Trophoblast cell (in vitro differentiated cells and primary cell): ENCODE measurements around the gene IL17REL.

Source experiments
- DNase-seq, 2 donors: peaks; one replicate each; pipeline ENCODE4 v3.0.0-alpha.2; 2016
- H2AFZ ChIP-seq: 2 replicates; pipeline ENCODE4 v1.6.1; 2013; ENCODE audit warnings: low read length, moderate library complexity, mild to moderate bottlenecking; ENCODE audit not compliant: insufficient read depth, poor library complexity
- H2AK5ac ChIP-seq: 2 replicates; pipeline ENCODE4 v1.6.1; 2013; ENCODE audit warnings: mild to moderate bottlenecking, low read length
- H2BK120ac ChIP-seq: 2 replicates; pipeline ENCODE4 v1.6.1; 2013; ENCODE audit warnings: low read length, mild to moderate bottlenecking, moderate library complexity; ENCODE audit not compliant: insufficient read depth, poor library complexity
- H2BK12ac ChIP-seq: 2 replicates; pipeline ENCODE4 v1.6.1; 2013; ENCODE audit warnings: mild to moderate bottlenecking, low read length, moderate library complexity
- H2BK5ac ChIP-seq: 2 replicates; pipeline ENCODE4 v1.6.1; 2013; ENCODE audit warnings: low read length, low read depth, moderate library complexity, mild to moderate bottlenecking; ENCODE audit not compliant: poor library complexity
- H3K14ac ChIP-seq: 2 replicates; pipeline ENCODE4 v1.6.1; 2013; ENCODE audit warnings: mild to moderate bottlenecking, low read length
- H3K18ac ChIP-seq: 2 replicates; pipeline ENCODE4 v1.6.1; 2013; ENCODE audit warnings: mild to moderate bottlenecking, low read length
- H3K23ac ChIP-seq: 2 replicates; pipeline ENCODE4 v1.6.1; 2013; ENCODE audit warnings: low read length
- H3K27ac ChIP-seq: 2 replicates; pipeline ENCODE4 v1.5.1; 2013; ENCODE audit warnings: low read depth, mild to moderate bottlenecking, inconsistent platforms, low read length, moderate library complexity
- H3K27me3 ChIP-seq: 2 replicates; pipeline ENCODE4 v1.6.1; 2013; ENCODE audit warnings: inconsistent platforms, mild to moderate bottlenecking, low read length, moderate library complexity; ENCODE audit not compliant: insufficient read depth
- H3K36me3 ChIP-seq, 2 experiments: 1 replicate in 1 of 2; 2 replicates in 1 of 2; pipeline ENCODE4 v1.6.1; 2013; ENCODE audit warnings: low read length in 2 of 2, mild to moderate bottlenecking in 2 of 2, moderate library complexity in 1 of 2; ENCODE audit not compliant: insufficient read depth in 2 of 2, control insufficient read depth in 1 of 2
- H3K4ac ChIP-seq: 2 replicates; pipeline ENCODE4 v1.6.1; 2013; ENCODE audit warnings: low read depth, mild to moderate bottlenecking, low read length, moderate library complexity
- H3K4me1 ChIP-seq, 2 experiments: 1 replicate in 1 of 2; 2 replicates in 1 of 2; pipeline ENCODE4 v1.6.1; 2013; ENCODE audit warnings: low read length in 2 of 2, mild to moderate bottlenecking in 2 of 2, moderate library complexity in 1 of 2; ENCODE audit not compliant: insufficient read depth in 2 of 2, control insufficient read depth in 1 of 2
- H3K4me2 ChIP-seq: 2 replicates; pipeline ENCODE4 v1.6.1; 2013; ENCODE audit warnings: inconsistent platforms, mild to moderate bottlenecking, low read length, moderate library complexity
- H3K4me3 ChIP-seq: 2 replicates; pipeline ENCODE4 v1.5.1; 2013; ENCODE audit warnings: mild to moderate bottlenecking, low read depth, low read length, inconsistent platforms
- H3K79me1 ChIP-seq: one replicate; pipeline ENCODE4 v1.6.1; 2013; ENCODE audit warnings: low read length
- H3K79me2 ChIP-seq: 2 replicates; pipeline ENCODE4 v1.6.1; 2013; ENCODE audit warnings: low read length, mild to moderate bottlenecking; ENCODE audit not compliant: control insufficient read depth, insufficient read depth, poor library complexity
- H3K9ac ChIP-seq: 2 replicates; pipeline ENCODE4 v1.6.1; 2013; ENCODE audit warnings: mild to moderate bottlenecking, low read length
- H3K9me3 ChIP-seq: 2 replicates; pipeline ENCODE4 v1.6.1; 2013; ENCODE audit warnings: low read depth, mild to moderate bottlenecking, control low read depth, inconsistent platforms, low read length; ENCODE audit not compliant: insufficient read depth
- H4K12ac ChIP-seq: 2 replicates; pipeline ENCODE4 v1.6.1; 2013; ENCODE audit warnings: low read depth, mild to moderate bottlenecking, low read length, moderate library complexity
- H4K8ac ChIP-seq: 2 replicates; pipeline ENCODE4 v1.6.1; 2013; ENCODE audit warnings: low read depth, mild to moderate bottlenecking, low read length, moderate library complexity
- H4K91ac ChIP-seq: one replicate; pipeline ENCODE4 v1.6.1; 2013; ENCODE audit warnings: low read depth, mild to moderate bottlenecking, low read length, moderate library complexity
- WGBS: extraction: QIAGEN DNeasy Blood & Tissue Kit; methylation state at CpG from one replicate; pipeline ENCODE4 v1.1.7; 2013; ENCODE audit warnings: missing lambda C conversion rate; ENCODE audit not compliant: insufficient read length, insufficient coverage; ENCODE audit errors: extremely low coverage; 5-methylcytosine and 5-hydroxymethylcytosine counted together

The IL17REL gene

DNA sequence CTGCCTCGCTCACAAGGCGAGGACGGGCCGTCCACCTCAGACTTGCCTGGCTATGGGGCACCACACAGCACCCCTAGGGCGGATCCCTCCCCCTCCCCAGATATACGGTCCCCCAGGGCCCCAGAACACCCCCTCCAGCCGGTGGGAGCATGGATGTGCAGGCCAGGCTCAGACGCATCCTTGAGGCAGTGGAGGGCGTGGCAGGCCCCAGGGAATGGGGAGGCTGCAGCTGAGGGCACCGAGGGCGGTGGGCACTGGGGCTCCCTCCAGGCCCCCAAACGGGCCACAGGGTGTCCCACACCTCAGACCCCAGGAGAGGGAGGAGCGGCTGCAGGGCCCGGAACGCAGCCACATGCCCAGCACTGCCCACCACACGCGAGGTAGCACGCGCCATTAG is 33.5 kb upstream of the IL17REL start:
- H3K18ac ChIP-seq = no peak overlapping the region
- no peak for DNase-seq
- no peak overlapping the region for H3K4me2 ChIP-seq
- H3K27me3 ChIP-seq = no peaks in the 10 kb centered on the region
- H4K12ac ChIP-seq = no peak overlapping the region
- no peak overlapping the region for H3K4ac ChIP-seq
- no peak overlapping the region for H3K27ac ChIP-seq
- H3K79me2 ChIP-seq = no peaks in the 10 kb centered on the region
- H3K23ac ChIP-seq = no peak overlapping the region
- H3K79me1 ChIP-seq = no peaks in the 10 kb centered on the region
- H3K9ac ChIP-seq = no peak overlapping the region
- no peak overlapping the region for H2BK12ac ChIP-seq
- H2BK5ac ChIP-seq = no peak overlapping the region
- H4K8ac ChIP-seq = no peak overlapping the region
- no peak overlapping the region for H4K91ac ChIP-seq
- no peak overlapping the region for H2BK120ac ChIP-seq
- H2AK5ac ChIP-seq = no peak overlapping the region
- no peak overlapping the region for H3K4me3 ChIP-seq
- no peak overlapping the region for H2AFZ ChIP-seq
- H3K4me1 ChIP-seq = no peaks in the 10 kb centered on the region
- no peak overlapping the region for H3K14ac ChIP-seq
- no CpG with 5 or more reads among the region's 19 CpGs for WGBS
- no peaks in the 10 kb centered on the region for H3K9me3 ChIP-seq
- H3K36me3 ChIP-seq = no peaks in the 10 kb centered on the region

DNA sequence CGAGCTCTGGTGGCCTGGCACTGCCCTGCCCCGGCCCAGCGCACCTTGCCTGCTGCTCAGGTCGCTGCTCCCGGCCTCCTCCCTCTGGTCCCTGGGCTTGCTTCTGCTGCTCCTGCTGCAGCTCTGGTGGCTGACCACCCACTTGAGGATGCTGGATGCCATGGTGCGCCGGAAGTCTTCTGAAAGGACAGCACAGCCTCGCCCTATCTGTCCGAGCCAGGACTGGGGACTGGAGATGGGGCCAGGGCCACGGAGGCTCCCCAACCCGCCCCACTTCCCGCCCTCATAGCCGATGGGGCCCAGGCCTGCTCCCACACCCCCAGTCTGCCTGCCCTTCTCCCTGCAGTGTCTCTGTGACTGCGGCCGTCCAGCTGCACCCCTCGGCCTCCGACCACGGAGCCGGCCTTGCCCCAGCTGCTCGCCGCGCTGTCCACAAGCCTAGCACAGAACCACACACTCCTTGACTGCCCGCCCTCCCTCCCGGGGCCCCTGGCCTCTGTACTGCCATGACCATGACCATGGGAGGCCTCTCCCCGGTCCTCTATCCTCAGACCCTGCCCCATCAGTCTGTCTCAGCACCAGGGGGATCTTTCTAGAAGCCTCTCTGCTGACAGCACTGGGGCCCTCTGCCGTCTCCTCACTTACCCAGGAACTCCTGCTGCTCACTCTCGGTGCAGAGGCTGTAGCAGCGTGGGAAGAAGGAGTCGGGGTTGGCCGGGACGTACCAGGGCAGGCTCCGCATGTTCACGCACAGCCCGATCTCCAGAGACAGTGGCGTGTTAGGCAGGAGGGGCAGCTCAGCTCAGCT is 32.9 kb upstream of the IL17REL start:
- H3K27me3 ChIP-seq = no peaks in the 10 kb centered on the region
- H3K79me1 ChIP-seq = no peaks in the 10 kb centered on the region
- H3K4me3 ChIP-seq = no peak overlapping the region
- no peaks in the 10 kb centered on the region for H3K36me3 ChIP-seq
- WGBS = no CpG with 5 or more reads among the region's 35 CpGs
- no peaks in the 10 kb centered on the region for H3K9me3 ChIP-seq
- no peak overlapping the region for H2BK12ac ChIP-seq
- H3K18ac ChIP-seq = no peak overlapping the region
- H3K79me2 ChIP-seq = no peaks in the 10 kb centered on the region
- no peak overlapping the region for H3K4ac ChIP-seq
- no peak overlapping the region for H2AK5ac ChIP-seq
- DNase-seq = no peak
- H2BK5ac ChIP-seq = no peak overlapping the region
- no peak overlapping the region for H3K9ac ChIP-seq
- H4K12ac ChIP-seq = no peak overlapping the region
- no peak overlapping the region for H3K27ac ChIP-seq
- H3K23ac ChIP-seq = no peak overlapping the region
- no peak overlapping the region for H4K91ac ChIP-seq
- H3K4me1 ChIP-seq = no peaks in the 10 kb centered on the region
- no peak overlapping the region for H3K14ac ChIP-seq
- H2AFZ ChIP-seq = no peak overlapping the region
- H2BK120ac ChIP-seq = no peak overlapping the region
- H4K8ac ChIP-seq = no peak overlapping the region
- no peak overlapping the region for H3K4me2 ChIP-seq

DNA sequence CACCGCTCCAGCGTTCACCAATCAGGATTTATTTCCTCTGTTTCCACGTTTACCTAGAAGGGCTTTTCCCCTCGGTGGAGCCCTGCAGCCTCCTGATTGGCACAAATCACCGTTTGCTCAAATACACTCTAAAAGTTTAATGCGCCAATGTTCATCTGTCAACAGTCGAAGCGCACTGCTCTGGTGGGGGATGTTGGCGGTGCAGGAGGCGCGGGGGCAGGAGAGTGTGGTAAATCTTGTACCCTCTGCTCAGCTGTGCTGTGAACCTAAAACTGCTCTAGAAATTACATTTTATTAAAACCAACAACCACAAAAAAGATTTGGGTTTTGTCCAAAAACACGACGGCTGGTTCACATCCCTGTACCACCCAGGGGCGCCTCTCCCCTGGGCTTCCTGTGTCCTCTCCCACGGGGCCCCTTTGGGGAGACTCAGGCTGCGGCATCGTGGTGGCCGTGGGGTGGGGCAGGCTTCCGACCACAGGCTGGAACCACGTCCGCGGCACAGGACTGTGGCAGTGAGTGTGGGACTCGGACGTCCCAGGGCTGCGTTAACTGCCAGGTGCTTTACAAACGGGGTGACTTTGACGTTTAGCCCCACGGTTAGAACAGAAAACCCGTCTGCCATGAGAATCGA is 32.0 kb upstream of the IL17REL start:
- WGBS = no CpG with 5 or more reads among the region's 30 CpGs
- Histone ChIP-seq H3K27ac (no peak overlapping the region), H3K9me3 (peaks cover 6% of the 10 kb centered on the region), H2BK120ac (no peak overlapping the region), H3K23ac (no peak overlapping the region), H3K27me3 (no peaks in the 10 kb centered on the region), H3K4me3 (no peak overlapping the region), H3K36me3 (no peaks in the 10 kb centered on the region), H3K4me2 (no peak overlapping the region), H3K79me1 (no peaks in the 10 kb centered on the region), H2BK12ac (no peak overlapping the region), H3K79me2 (no peaks in the 10 kb centered on the region), H3K4ac (no peak overlapping the region), H4K8ac (no peak overlapping the region), H3K14ac (no peak overlapping the region), H4K12ac (no peak overlapping the region), H2AK5ac (no peak overlapping the region), H3K4me1 (no peaks in the 10 kb centered on the region), H4K91ac (no peak overlapping the region), H2AFZ (no peak overlapping the region), H2BK5ac (no peak overlapping the region), H3K9ac (no peak overlapping the region), H3K18ac (no peak overlapping the region)
- no peak for DNase-seq

DNA sequence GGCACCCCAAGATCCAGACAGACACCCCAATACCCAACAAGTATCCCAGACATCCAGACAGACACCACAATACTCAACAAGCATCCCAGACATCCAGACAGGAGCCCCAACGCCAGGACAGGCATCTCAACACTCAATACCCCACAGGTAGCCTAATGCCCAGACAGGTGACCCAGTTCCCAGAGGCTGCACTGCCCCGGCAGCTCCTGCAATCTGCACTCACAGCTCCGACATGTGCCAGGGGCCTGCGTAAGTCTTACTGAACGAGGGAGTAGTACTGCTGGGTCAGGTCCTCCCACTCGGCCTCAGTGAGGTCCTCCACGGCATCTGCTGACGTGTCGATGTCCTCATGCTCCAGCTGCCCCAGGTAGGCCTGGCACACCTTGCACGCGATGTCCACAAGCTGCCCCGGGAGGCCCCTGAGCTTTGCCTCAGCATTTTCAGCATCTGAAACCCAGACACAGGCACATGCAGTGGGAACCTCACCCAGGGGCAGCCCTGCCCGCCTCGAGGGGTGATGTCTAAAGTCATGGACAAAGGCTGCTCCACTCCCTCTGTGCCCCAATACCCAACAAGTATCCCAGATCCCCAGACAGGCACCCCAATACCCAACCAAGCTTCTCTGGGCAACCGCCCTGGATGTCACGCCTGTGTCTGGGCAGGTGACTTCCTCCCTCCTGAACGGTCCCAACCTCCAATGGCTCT is 28.9 kb upstream of the IL17REL start:
- H3K79me2 ChIP-seq = no peaks in the 10 kb centered on the region
- H4K91ac ChIP-seq = no peak overlapping the region
- H3K4me1 ChIP-seq = no peaks in the 10 kb centered on the region
- whole genome bisulfite sequencing = no CpG with 5 or more reads among the region's 17 CpGs
- H3K4me3 ChIP-seq = no peak overlapping the region
- no peaks in the 10 kb centered on the region for H3K27me3 ChIP-seq
- no peak overlapping the region for H3K18ac ChIP-seq
- H3K79me1 ChIP-seq = no peaks in the 10 kb centered on the region
- no peak overlapping the region for H2AFZ ChIP-seq
- H3K23ac ChIP-seq = no peak overlapping the region
- H2BK5ac ChIP-seq = no peak overlapping the region
- no peak overlapping the region for H4K12ac ChIP-seq
- no peak overlapping the region for H3K14ac ChIP-seq
- no peak overlapping the region for H2BK12ac ChIP-seq
- H3K27ac ChIP-seq = no peak overlapping the region
- no peak overlapping the region for H2AK5ac ChIP-seq
- peaks cover 8% of the 10 kb centered on the region for H3K9me3 ChIP-seq
- H2BK120ac ChIP-seq = no peak overlapping the region
- no peak overlapping the region for H3K4me2 ChIP-seq
- H4K8ac ChIP-seq = no peak overlapping the region
- H3K4ac ChIP-seq = no peak overlapping the region
- DNase-seq = no peak
- H3K9ac ChIP-seq = no peak overlapping the region
- H3K36me3 ChIP-seq = no peaks in the 10 kb centered on the region
